ENCODE data around the gene TACC2. TPM values are rescaled to one million over a fixed set of nuclear protein-coding genes. Genes with fewer than 3 reads are reported as not detected.
"Not testable (repeated sequence)": the region's sequence is repeated elsewhere in the genome, so short reads cannot be mapped to it uniquely, and the experiment has no call there.

TACC2 gene
- total and polyA plus RNA-seq, 2 donors (not counting 1 experiment from before 2014, with no cell fraction given): not detected

- no peak overlapping the region for H2AFZ ChIP-seq (ENCODE audit: insufficient read depth, low read depth, low read length, poor library complexity, severe bottlenecking)
- ATAC-seq (ENCODE audit: low read depth) (no peak), DNase-seq (no peak)
- no peaks in the 10 kb centered on the region for H3K4me1 ChIP-seq (ENCODE audit: control insufficient read depth in 2 of 2, insufficient read depth in 2 of 2, low read length in 2 of 2)
- H3K4me2 ChIP-seq (replicated peaks; ENCODE audit: low read depth, low read length, poor library complexity, severe bottlenecking): no peak overlapping the region
- no peak overlapping the region for H3K9ac ChIP-seq (ENCODE audit: low read length)
- no peaks in the 10 kb centered on the region for H3K9me3 Mint-ChIP-seq (ENCODE audit: insufficient read depth)
- no peaks in the 10 kb centered on the region for H3K9me3 ChIP-seq (ENCODE audit: control extremely low read depth in 1 of 3, control insufficient read depth in 2 of 3, insufficient read depth in 1 of 3, low read length in 2 of 3)
- no peaks in the 10 kb centered on the region for H3K27me3 Mint-ChIP-seq
- no CpG with 5 or more reads among the region's 2 CpGs for WGBS (ENCODE audit: insufficient coverage)
- ChIA-PET CTCF (no interaction called here), POLR2A (no interaction called here)
- H3K4me3 ChIP-seq (ENCODE audit: control extremely low read depth in 1 of 5, extremely low read depth in 1 of 5, insufficient read depth in 1 of 5, low read depth in 2 of 5, low read length in 4 of 5): no peak overlapping the region
- no peak overlapping the region for H3K27ac ChIP-seq (ENCODE audit: low read length in 2 of 2)
- no peaks in the 10 kb centered on the region for H4K20me1 ChIP-seq (ENCODE audit: control insufficient read depth, insufficient read depth, low read length, poor library complexity, severe bottlenecking)
- H3K4me1 Mint-ChIP-seq: no peaks in the 10 kb centered on the region
- TF ChIP-seq CTCF (IDR thresholded peaks at IDR 0.05) (no peak), EZH2 (IDR thresholded peaks at IDR 0.05; ENCODE audit: borderline replicate concordance, insufficient read depth, low read depth, low read length, poor library complexity, severe bottlenecking) (no peak)
- H3K27ac Mint-ChIP-seq: no peak overlapping the region
- H3K27me3 ChIP-seq (replicated peaks in 1 of 4; ENCODE audit: control extremely low read depth in 1 of 4, control insufficient read depth in 3 of 4, insufficient read depth in 4 of 4, low read length in 3 of 4): no peaks in the 10 kb centered on the region
- intact Hi-C loops (cut with micrococcal nuclease): no loop called here
- H3K79me2 ChIP-seq (ENCODE audit: control insufficient read depth, insufficient read depth, low read length): no peaks in the 10 kb centered on the region
- H3K4me3 Mint-ChIP-seq: no peak overlapping the region
- peaks cover 7 to 25% of the 10 kb centered on the region in 2 experiments for H3K36me3 ChIP-seq (replicated peaks in 1 of 2; ENCODE audit: control extremely low read depth in 1 of 2, control insufficient read depth in 1 of 2, extremely low read depth in 1 of 2, insufficient read depth in 2 of 2, low read length in 1 of 2)
Measured at GRCh38 chr10:121961456-121961855, 27.5 kb upstream of the TACC2 start.

GRCh38 chr10:121965996-121966395, 23.0 kb upstream of the TACC2 start:
- Histone ChIP-seq H3K4me2 (replicated peaks; ENCODE audit: low read depth, low read length, poor library complexity, severe bottlenecking) (no peak overlapping the region), H3K79me2 (ENCODE audit: control insufficient read depth, insufficient read depth, low read length) (no peaks in the 10 kb centered on the region), H3K4me1 (ENCODE audit: control insufficient read depth in 2 of 2, insufficient read depth in 2 of 2, low read length in 2 of 2) (no peaks in the 10 kb centered on the region), H3K27me3 (replicated peaks in 1 of 4; ENCODE audit: control extremely low read depth in 1 of 4, control insufficient read depth in 3 of 4, insufficient read depth in 4 of 4, low read length in 3 of 4) (no peaks in the 10 kb centered on the region), H3K9ac (ENCODE audit: low read length) (no peak overlapping the region), H3K4me3 (ENCODE audit: control extremely low read depth in 1 of 5, extremely low read depth in 1 of 5, insufficient read depth in 1 of 5, low read depth in 2 of 5, low read length in 4 of 5) (no peak overlapping the region), H3K36me3 (replicated peaks in 1 of 2; ENCODE audit: control extremely low read depth in 1 of 2, control insufficient read depth in 1 of 2, extremely low read depth in 1 of 2, insufficient read depth in 2 of 2, low read length in 1 of 2) (peaks cover 4 to 57% of the 10 kb centered on the region in 2 experiments), H3K9me3 (ENCODE audit: control extremely low read depth in 1 of 3, control insufficient read depth in 2 of 3, insufficient read depth in 1 of 3, low read length in 2 of 3) (no peaks in the 10 kb centered on the region), H2AFZ (ENCODE audit: insufficient read depth, low read depth, low read length, poor library complexity, severe bottlenecking) (no peak overlapping the region), H3K27ac (ENCODE audit: low read length in 2 of 2) (no peak overlapping the region), H4K20me1 (ENCODE audit: control insufficient read depth, insufficient read depth, low read length, poor library complexity, severe bottlenecking) (peaks cover 13% of the 10 kb centered on the region)
- Mint-ChIP-seq H3K4me1 (no peaks in the 10 kb centered on the region), H3K4me3 (no peak overlapping the region), H3K27me3 (no peaks in the 10 kb centered on the region), H3K27ac (no peak overlapping the region), H3K9me3 (ENCODE audit: insufficient read depth) (no peaks in the 10 kb centered on the region)
- POLR2A ChIA-PET: no interaction called here
- DNase-seq (no peak), ATAC-seq (ENCODE audit: low read depth) (no peak)
- TF ChIP-seq EZH2 (IDR thresholded peaks at IDR 0.05; ENCODE audit: borderline replicate concordance, insufficient read depth, low read depth, low read length, poor library complexity, severe bottlenecking) (no peak), CTCF (IDR thresholded peaks at IDR 0.05) (no peak)
- no CpG with 5 or more reads among the region's 3 CpGs for WGBS (ENCODE audit: insufficient coverage)
- intact Hi-C loops (cut with micrococcal nuclease): no loop called here
- CTCF ChIA-PET: no interaction called here

DNA sequence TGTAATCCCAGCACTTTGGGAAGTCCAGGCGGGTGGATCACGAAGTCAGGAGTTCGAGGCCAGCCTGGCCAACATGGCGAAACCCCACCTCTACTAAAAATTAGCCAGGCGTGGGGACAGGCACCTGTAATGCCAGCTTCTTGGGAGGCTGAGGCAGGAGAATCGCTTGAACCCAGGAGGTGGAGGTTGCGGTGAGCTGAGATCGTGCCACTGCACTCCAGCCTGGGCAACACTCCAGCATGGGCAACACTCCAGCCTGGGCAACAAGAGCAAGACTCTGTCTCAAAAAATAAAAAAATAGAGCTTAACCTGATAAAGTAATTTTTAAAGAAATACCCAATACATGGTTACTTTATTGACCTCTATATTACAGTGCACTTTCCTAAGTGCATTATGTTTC, 19.9 kb upstream of the TACC2 start:
- H3K4me2 ChIP-seq (replicated peaks; ENCODE audit: low read depth, low read length, poor library complexity, severe bottlenecking); H3K4me3 ChIP-seq (ENCODE audit: control extremely low read depth in 1 of 5, extremely low read depth in 1 of 5, insufficient read depth in 1 of 5, low read depth in 2 of 5, low read length in 4 of 5); H3K9me3 Mint-ChIP-seq (ENCODE audit: insufficient read depth); intact Hi-C loops (cut with micrococcal nuclease); DNase-seq; H3K27me3 ChIP-seq (replicated peaks in 1 of 4; ENCODE audit: control extremely low read depth in 1 of 4, control insufficient read depth in 3 of 4, insufficient read depth in 4 of 4, low read length in 3 of 4); H3K9me3 ChIP-seq (ENCODE audit: control extremely low read depth in 1 of 3, control insufficient read depth in 2 of 3, insufficient read depth in 1 of 3, low read length in 2 of 3); H3K4me3 Mint-ChIP-seq; H2AFZ ChIP-seq (ENCODE audit: insufficient read depth, low read depth, low read length, poor library complexity, severe bottlenecking); H3K27ac ChIP-seq (ENCODE audit: low read length in 2 of 2); POLR2A ChIA-PET; ATAC-seq (ENCODE audit: low read depth); H3K27me3 Mint-ChIP-seq; H3K27ac Mint-ChIP-seq; H3K9ac ChIP-seq (ENCODE audit: low read length): not testable (repeated sequence)
- CTCF ChIA-PET: interaction anchor here (0.7 kb wide), 1 partner anchor 789 kb away, joined by 6 read pairs; no protein-coding TSS in a partner anchor
- H3K4me1 Mint-ChIP-seq: peaks cover 14% of the 10 kb centered on the region
- peaks cover 24% of the 10 kb centered on the region for H3K79me2 ChIP-seq (ENCODE audit: control insufficient read depth, insufficient read depth, low read length)
- peaks cover 4 to 63% of the 10 kb centered on the region in 2 experiments for H3K36me3 ChIP-seq (replicated peaks in 1 of 2; ENCODE audit: control extremely low read depth in 1 of 2, control insufficient read depth in 1 of 2, extremely low read depth in 1 of 2, insufficient read depth in 2 of 2, low read length in 1 of 2)
- peaks cover 35% of the 10 kb centered on the region for H4K20me1 ChIP-seq (ENCODE audit: control insufficient read depth, insufficient read depth, low read length, poor library complexity, severe bottlenecking)
- H3K4me1 ChIP-seq (ENCODE audit: control insufficient read depth in 2 of 2, insufficient read depth in 2 of 2, low read length in 2 of 2): peaks cover 9 to 10% of the 10 kb centered on the region in 2 donors
- WGBS (ENCODE audit: insufficient coverage): 97% methylated on average over 5 of the region's 8 CpGs

Measured in B cell (primary cell).